Smooth muscle cell (in vitro differentiated cells): ENCODE data around the gene OSBPL9. TPM values are rescaled to one million over a fixed set of nuclear protein-coding genes. Genes with fewer than 3 reads are reported as not detected.

Experiments
- DNase-seq: peaks from one replicate; lab custom pipeline; 2025; ENCODE audit not compliant: unreplicated experiment; lab: John Stamatoyannopoulos, UW
- H2AFZ ChIP-seq: fragments of 200-600 bp; sonication (generic); 2 replicates; pipeline ENCODE4 v1.6.0; 2016; ENCODE audit warnings: antibody characterized with exemption, low read depth, mild to moderate bottlenecking
- H3F3A ChIP-seq: fragments of 200-600 bp; sonication (generic); 2 replicates; pipeline ENCODE4 v1.6.0; 2017; ENCODE audit warnings: antibody characterized with exemption, low read depth
- H3K27ac ChIP-seq: fragments of 200-600 bp; sonication (generic); 2 replicates; pipeline ENCODE4 v1.5.1; 2016; ENCODE audit warnings: low read depth, mild to moderate bottlenecking
- H3K27me3 ChIP-seq: fragments of 200-600 bp; sonication (generic); 2 replicates; pipeline ENCODE4 v1.6.1; 2016; ENCODE audit warnings: low read depth, mild to moderate bottlenecking
- H3K36me3 ChIP-seq: fragments of 200-600 bp; sonication (generic); 2 replicates; pipeline ENCODE4 v1.5.1; 2016; ENCODE audit warnings: low read depth
- H3K4me1 ChIP-seq: fragments of 200-600 bp; sonication (generic); 2 replicates; pipeline ENCODE4 v1.5.1; 2016; ENCODE audit warnings: low read depth
- H3K4me2 ChIP-seq: fragments of 200-600 bp; sonication (generic); 2 replicates; pipeline ENCODE4 v1.6.0; 2016; ENCODE audit warnings: mild to moderate bottlenecking
- H3K4me3 ChIP-seq: fragments of 200-600 bp; sonication (generic); 2 replicates; pipeline ENCODE4 v1.5.1; 2016; ENCODE audit warnings: mild to moderate bottlenecking
- H3K79me2 ChIP-seq: fragments of 200-600 bp; sonication (generic); 2 replicates; pipeline ENCODE4 v1.6.0; 2016; ENCODE audit warnings: low read depth, mild to moderate bottlenecking
- H3K9ac ChIP-seq: fragments of 200-600 bp; sonication (generic); 2 replicates; pipeline ENCODE4 v1.6.0; 2016; ENCODE audit warnings: low read depth
- H3K9me3 ChIP-seq: fragments of 200-600 bp; sonication (generic); replicated peaks from 2 replicates; pipeline ENCODE4 v1.5.1; 2016; ENCODE audit warnings: low read depth
- H4K20me1 ChIP-seq: fragments of 200-600 bp; sonication (generic); 2 replicates; pipeline ENCODE4 v1.6.0; 2016; ENCODE audit warnings: low read depth
- CTCF ChIP-seq: fragments of 200-600 bp; sonication (generic); IDR thresholded peaks from 2 replicates; pipeline ENCODE4 v1.5.1; 2017; ENCODE audit warnings: borderline replicate concordance, mild to moderate bottlenecking, antibody characterized with exemption; ENCODE audit not compliant: insufficient read depth, poor library complexity, severe bottlenecking
- WGBS: methylation state at CpG from one replicate; pipeline ENCODE4 v1.1.7; 2016; ENCODE audit warnings: low lambda C conversion rate; 5-methylcytosine and 5-hydroxymethylcytosine counted together
- polyA plus RNA-seq: library from polyadenylated mRNA; unstranded; fragments of >200 nt; fragmentation: Nextera tagmentation; extraction: Ambion mirVana; gene quantifications from 2 replicates; pipeline ENCODE4 v1.2.1, GENCODE V29; 2016
- total RNA-seq: library from RNA; depleted of rRNA; stranded (reverse); fragments of >200 nt; gene quantifications from 2 replicates; pipeline ENCODE4 v1.2.3, GENCODE V29; 2014

OSBPL9 gene
- total and polyA plus RNA-seq, 2 experiments from 2014 or later, result 66.7 to 112 TPM

- no peak overlapping the region for H3K4me3 ChIP-seq
- no peak overlapping the region for H3K4me2 ChIP-seq
- no peaks in the 10 kb centered on the region for H3F3A ChIP-seq
- no peak overlapping the region for H3K9ac ChIP-seq
- H2AFZ ChIP-seq, result no peak overlapping the region
- no peaks in the 10 kb centered on the region for H3K27me3 ChIP-seq
- no peaks in the 10 kb centered on the region for H3K36me3 ChIP-seq
- no peaks in the 10 kb centered on the region for H3K79me2 ChIP-seq
- no peak for TF ChIP-seq CTCF
- DNase-seq, result no peak
- no peak overlapping the region for H3K27ac ChIP-seq
- no peaks in the 10 kb centered on the region for H3K9me3 ChIP-seq
- no peaks in the 10 kb centered on the region for H4K20me1 ChIP-seq
- no peaks in the 10 kb centered on the region for H3K4me1 ChIP-seq
Observed at GRCh38 chr1:51574796-51575195, 42.1 kb upstream of the OSBPL9 start.

DNA sequence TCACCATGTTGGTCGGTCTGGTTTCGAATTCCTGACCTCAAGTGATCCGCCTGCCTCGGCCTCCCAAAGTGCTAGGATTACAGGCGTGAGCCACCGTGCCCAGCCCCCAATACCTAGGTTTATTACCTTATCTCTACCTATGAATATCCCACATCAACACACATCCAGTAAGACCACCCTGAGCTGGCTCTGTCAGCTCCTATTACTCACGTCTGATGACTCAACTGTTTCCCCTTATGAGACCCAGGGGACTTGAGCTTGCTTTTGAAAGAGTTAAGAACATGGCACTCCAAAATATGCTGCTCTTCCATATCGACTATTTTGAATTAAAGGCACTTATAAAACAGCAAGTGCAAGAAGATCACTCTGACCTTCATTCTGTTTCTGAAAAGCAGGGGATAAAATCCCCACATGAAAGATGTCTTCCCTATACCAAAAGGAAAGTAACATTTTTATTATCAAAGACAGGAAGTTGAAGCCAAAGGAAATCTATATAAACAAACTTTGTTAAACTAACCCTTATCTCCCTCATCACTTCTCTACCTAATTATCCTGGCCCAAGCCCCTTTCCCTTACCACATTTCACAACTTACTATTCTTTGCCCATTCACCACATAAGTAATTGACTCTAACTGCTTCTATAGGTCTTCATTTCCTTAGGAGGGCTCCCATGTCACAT lies 41.3 kb upstream of the OSBPL9 start:
- no peak overlapping the region for H3K4me3 ChIP-seq
- no peak overlapping the region for H2AFZ ChIP-seq
- H3K27me3 ChIP-seq, result no peaks in the 10 kb centered on the region
- 78% methylated on average over 8 of the region's 8 CpGs for WGBS
- H3K36me3 ChIP-seq, result no peaks in the 10 kb centered on the region
- no peaks in the 10 kb centered on the region for H4K20me1 ChIP-seq
- no peak overlapping the region for H3K9ac ChIP-seq
- H3K4me1 ChIP-seq, result no peaks in the 10 kb centered on the region
- H3F3A ChIP-seq, result no peaks in the 10 kb centered on the region
- no peaks in the 10 kb centered on the region for H3K9me3 ChIP-seq
- H3K4me2 ChIP-seq, result no peak overlapping the region
- no peaks in the 10 kb centered on the region for H3K79me2 ChIP-seq
- TF ChIP-seq CTCF, result no peak
- DNase-seq, result no peak
- no peak overlapping the region for H3K27ac ChIP-seq

DNA sequence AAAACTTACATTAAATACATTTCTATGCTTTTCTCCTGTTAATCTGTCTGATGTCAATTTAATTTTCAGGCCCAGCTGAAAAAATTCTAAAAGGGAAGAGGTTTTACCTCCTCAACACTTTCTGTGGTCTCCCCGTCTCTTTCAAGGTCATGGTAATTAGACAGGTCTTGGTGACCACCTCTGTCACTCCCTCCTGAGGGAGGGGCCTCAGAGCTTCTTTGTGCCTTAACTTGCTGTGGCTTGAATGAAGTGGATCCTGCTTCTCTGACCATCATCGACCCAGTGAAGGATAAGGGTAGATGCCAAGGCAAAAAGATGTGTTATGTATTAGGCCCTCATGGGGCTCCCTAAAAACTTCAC lies 40.8 kb upstream of the OSBPL9 start:
- DNase-seq, result no peak
- Histone ChIP-seq H3K9ac (no peak overlapping the region), H3K4me2 (no peak overlapping the region), H3K27ac (no peak overlapping the region), H3K36me3 (no peaks in the 10 kb centered on the region), H3F3A (no peaks in the 10 kb centered on the region), H3K79me2 (no peaks in the 10 kb centered on the region), H3K4me1 (no peaks in the 10 kb centered on the region), H4K20me1 (no peaks in the 10 kb centered on the region), H3K9me3 (no peaks in the 10 kb centered on the region), H2AFZ (no peak overlapping the region), H3K4me3 (no peak overlapping the region), H3K27me3 (no peaks in the 10 kb centered on the region)
- 89% methylated on average over 2 of the region's 2 CpGs for WGBS
- no peak for TF ChIP-seq CTCF

DNA sequence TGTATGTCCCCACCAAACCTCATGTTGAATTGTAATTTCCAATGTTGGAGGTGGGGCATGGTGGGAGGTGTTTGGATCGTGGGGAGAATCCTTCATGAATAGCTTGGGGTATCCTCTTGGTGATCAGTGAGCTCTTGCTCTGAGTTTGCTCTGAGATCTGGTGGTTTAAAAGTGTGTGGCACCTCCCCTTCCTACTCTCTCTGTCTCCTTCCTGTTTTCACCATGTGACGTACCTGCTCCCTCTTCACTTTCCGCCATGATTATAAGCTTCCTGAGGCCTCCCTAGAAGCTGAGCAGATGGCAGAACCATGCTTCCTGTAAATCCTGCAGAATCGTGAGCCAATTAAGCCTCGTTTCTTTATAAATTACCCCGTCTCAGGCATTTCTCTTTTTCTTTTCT lies 40.0 kb upstream of the OSBPL9 start:
- Histone ChIP-seq H3K4me3 (no peak overlapping the region), H3K36me3 (no peaks in the 10 kb centered on the region), H3K79me2 (no peaks in the 10 kb centered on the region), H3K4me1 (no peaks in the 10 kb centered on the region), H3K9me3 (no peaks in the 10 kb centered on the region), H3K27me3 (no peaks in the 10 kb centered on the region), H3K27ac (no peak overlapping the region), H4K20me1 (no peaks in the 10 kb centered on the region), H3K9ac (no peak overlapping the region), H3F3A (no peaks in the 10 kb centered on the region), H3K4me2 (no peak overlapping the region), H2AFZ (no peak overlapping the region)
- no peak for DNase-seq
- no peak for TF ChIP-seq CTCF
- 98% methylated on average over 6 of the region's 6 CpGs for WGBS
